ENCODE results near the gene PTPRD. TPM values are rescaled to one million over a fixed set of nuclear protein-coding genes. Genes with fewer than 3 reads are reported as not detected.

The PTPRD gene
- total RNA-seq, 3 donors from 2014 or later (not counting 1 experiment from before 2014, with no cell fraction given), result 0.05 to 0.68 TPM; not detected in 1

GRCh38 chr9:8572209-8572608 is 2040.6 kb downstream of the PTPRD start:
- no peak for ATAC-seq
- no peak overlapping the region for H3K27ac ChIP-seq (ENCODE audit: low read length)
- H3K4me3 Mint-ChIP-seq, result no peak overlapping the region
- H3K27ac Mint-ChIP-seq, result no peak overlapping the region
- H3K27me3 ChIP-seq (ENCODE audit: control insufficient read depth, insufficient read depth, low read length), result no peaks in the 10 kb centered on the region
- DNase-seq, result no peak
- no peaks in the 10 kb centered on the region for H3K36me3 Mint-ChIP-seq
- H3K4me3 ChIP-seq (ENCODE audit: low read length), result no peak overlapping the region
- no peaks in the 10 kb centered on the region for H3K36me3 ChIP-seq (ENCODE audit: control insufficient read depth, insufficient read depth, low read length)
- H3K9me3 ChIP-seq (ENCODE audit: control insufficient read depth, insufficient read depth, low read length), result no peaks in the 10 kb centered on the region
- no peak for TF ChIP-seq CTCF (IDR thresholded peaks at IDR 0.05)
- no peaks in the 10 kb centered on the region for H3K4me1 Mint-ChIP-seq
- H3K27me3 Mint-ChIP-seq (ENCODE audit: low read depth in 2 of 2), result no peaks in the 10 kb centered on the region
- no peaks in the 10 kb centered on the region for H3K4me1 ChIP-seq (ENCODE audit: control insufficient read depth, insufficient read depth, low read length)
- intact Hi-C loops (cut with micrococcal nuclease), result no loop called here
- peaks cover 3 to 4% of the 10 kb centered on the region in 2 donors for H3K9me3 Mint-ChIP-seq

- Mint-ChIP-seq H3K27me3 (ENCODE audit: low read depth in 2 of 2) (no peaks in the 10 kb centered on the region), H3K36me3 (no peaks in the 10 kb centered on the region), H3K27ac (no peak overlapping the region), H3K4me3 (no peak overlapping the region), H3K4me1 (no peaks in the 10 kb centered on the region), H3K9me3 (peaks cover 0 to under 1% of the 10 kb centered on the region in 2 donors)
- ATAC-seq (no peak), DNase-seq (no peak)
- no peaks in the 10 kb centered on the region for H3K4me1 ChIP-seq (ENCODE audit: control insufficient read depth, insufficient read depth, low read length)
- no peaks in the 10 kb centered on the region for H3K27me3 ChIP-seq (ENCODE audit: control insufficient read depth, insufficient read depth, low read length)
- H3K36me3 ChIP-seq (ENCODE audit: control insufficient read depth, insufficient read depth, low read length), result no peaks in the 10 kb centered on the region
- H3K4me3 ChIP-seq (ENCODE audit: low read length), result no peak overlapping the region
- 91% methylated on average over 2 of the region's 2 CpGs for WGBS (ENCODE audit: insufficient coverage)
- intact Hi-C loops (cut with micrococcal nuclease), result no loop called here
- no peak overlapping the region for H3K27ac ChIP-seq (ENCODE audit: low read length)
- no peak for TF ChIP-seq CTCF (IDR thresholded peaks at IDR 0.05)
- H3K9me3 ChIP-seq (ENCODE audit: control insufficient read depth, insufficient read depth, low read length), result no peaks in the 10 kb centered on the region
These were observed 2041.2 kb downstream of the PTPRD start for GRCh38 chr9:8571643-8572042.

GRCh38 chr9:8570776-8571175 is 2042.0 kb downstream of the PTPRD start:
- no peak for TF ChIP-seq CTCF (IDR thresholded peaks at IDR 0.05)
- Mint-ChIP-seq H3K4me1 (peaks cover 0 to 3% of the 10 kb centered on the region in 2 donors), H3K27me3 (ENCODE audit: low read depth in 2 of 2) (no peaks in the 10 kb centered on the region), H3K9me3 (no peaks in the 10 kb centered on the region), H3K27ac (no peak overlapping the region), H3K36me3 (no peaks in the 10 kb centered on the region), H3K4me3 (no peak overlapping the region)
- Histone ChIP-seq H3K4me1 (ENCODE audit: control insufficient read depth, insufficient read depth, low read length) (no peaks in the 10 kb centered on the region), H3K36me3 (ENCODE audit: control insufficient read depth, insufficient read depth, low read length) (no peaks in the 10 kb centered on the region), H3K4me3 (ENCODE audit: low read length) (no peak overlapping the region), H3K9me3 (ENCODE audit: control insufficient read depth, insufficient read depth, low read length) (no peaks in the 10 kb centered on the region), H3K27ac (ENCODE audit: low read length) (no peak overlapping the region), H3K27me3 (ENCODE audit: control insufficient read depth, insufficient read depth, low read length) (no peaks in the 10 kb centered on the region)
- ATAC-seq, result no peak
- intact Hi-C loops (cut with micrococcal nuclease), result no loop called here
- DNase-seq, result no peak
- 91% methylated on average over 3 of the region's 3 CpGs for WGBS (ENCODE audit: insufficient coverage)

- TF ChIP-seq CTCF (IDR thresholded peaks at IDR 0.05), result no peak
- no peak for ATAC-seq
- no peak overlapping the region for H3K4me3 Mint-ChIP-seq
These were observed 2043.0 kb downstream of the PTPRD start for GRCh38 chr9:8569823-8570222.

More at GRCh38 chr9:8569823-8570222, 2043.0 kb downstream of the PTPRD start:
- Histone ChIP-seq H3K27ac (ENCODE audit: low read length) (no peak overlapping the region), H3K4me1 (ENCODE audit: control insufficient read depth, insufficient read depth, low read length) (no peaks in the 10 kb centered on the region), H3K9me3 (ENCODE audit: control insufficient read depth, insufficient read depth, low read length) (no peaks in the 10 kb centered on the region), H3K4me3 (ENCODE audit: low read length) (no peak overlapping the region), H3K27me3 (ENCODE audit: control insufficient read depth, insufficient read depth, low read length) (no peaks in the 10 kb centered on the region), H3K36me3 (ENCODE audit: control insufficient read depth, insufficient read depth, low read length) (no peaks in the 10 kb centered on the region)
- H3K27ac Mint-ChIP-seq, result no peak overlapping the region
- H3K36me3 Mint-ChIP-seq, result no peaks in the 10 kb centered on the region
- H3K27me3 Mint-ChIP-seq (ENCODE audit: low read depth in 2 of 2), result no peaks in the 10 kb centered on the region
- intact Hi-C loops (cut with micrococcal nuclease), result no loop called here
- H3K9me3 Mint-ChIP-seq, result no peaks in the 10 kb centered on the region
- DNase-seq, result no peak
- peaks cover 0 to 10% of the 10 kb centered on the region in 2 donors for H3K4me1 Mint-ChIP-seq
- 93% methylated on average over 2 of the region's 4 CpGs for WGBS (ENCODE audit: insufficient coverage)
